GM19035 (cell line): ENCODE data around the gene DTNBP1.
"Not testable (repeated sequence)": the region's sequence is repeated elsewhere in the genome, so short reads cannot be mapped to it uniquely, and the experiment has no call there.

ENCODE experiments used
- ATAC-seq: cut with Tn5 transposase; IDR thresholded peaks from one replicate; pipeline ENCODE4 v1.9.1; 2021; ENCODE audit not compliant: unreplicated experiment

The DTNBP1 gene

DNA sequence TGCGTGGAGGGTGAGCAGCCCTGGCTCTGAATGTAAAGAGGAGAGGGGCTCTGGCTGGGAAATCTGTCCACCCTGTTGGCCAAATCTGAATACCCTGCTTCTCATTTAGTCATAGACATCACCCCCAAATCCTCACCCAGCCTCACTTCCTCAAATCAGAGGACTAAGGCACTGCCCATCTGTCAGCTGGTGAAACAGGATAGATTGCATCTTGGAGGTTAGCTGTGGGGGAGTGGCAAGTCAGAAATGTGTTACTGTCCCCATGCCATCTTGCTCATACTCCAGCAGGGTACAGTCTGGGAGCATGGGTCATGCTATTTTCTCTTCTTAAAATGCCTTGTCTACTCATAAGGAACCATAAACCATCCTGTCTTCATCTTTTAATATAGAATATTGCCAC is 9.5 kb upstream of the DTNBP1 start:
- ATAC-seq = no peak

DNA sequence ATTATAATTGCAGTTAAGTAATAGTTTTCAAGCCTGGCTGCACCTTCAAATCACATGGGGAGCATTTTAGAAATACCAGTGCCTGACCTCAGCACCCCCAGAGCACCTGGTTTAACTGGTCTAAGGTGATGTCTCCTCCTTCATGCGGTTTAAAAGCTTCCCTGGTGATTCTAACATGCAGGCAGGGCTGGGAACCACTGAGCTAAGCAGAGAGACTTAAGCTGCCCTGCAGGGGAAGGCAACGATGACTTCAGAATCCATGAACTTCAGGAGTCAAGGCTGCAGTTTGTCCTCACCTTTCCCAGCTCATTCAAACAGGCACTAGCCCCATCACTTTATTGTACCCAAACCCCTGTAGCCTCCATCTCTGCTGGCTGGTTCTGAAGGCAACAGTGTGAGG is 6.1 kb upstream of the DTNBP1 start:
- no peak for ATAC-seq

DNA sequence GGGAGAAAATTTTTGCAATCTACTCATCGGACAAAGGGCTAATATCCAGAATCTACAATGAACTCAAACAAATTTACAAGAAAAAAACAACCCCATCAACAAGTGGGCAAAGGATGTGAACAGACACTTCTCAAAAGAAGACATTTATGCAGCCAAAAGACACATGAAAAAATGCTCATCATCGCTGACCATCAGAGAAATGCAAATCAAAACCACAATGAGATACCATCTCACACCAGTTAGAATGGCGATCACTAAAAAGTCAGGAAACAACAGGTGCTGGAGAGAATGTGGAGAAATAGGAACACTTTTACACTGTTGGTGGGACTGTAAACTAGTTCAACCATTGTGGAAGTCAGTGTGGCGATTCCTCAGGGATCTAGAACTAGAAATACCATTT is 4.1 kb upstream of the DTNBP1 start:
- not testable (repeated sequence) for ATAC-seq

DNA sequence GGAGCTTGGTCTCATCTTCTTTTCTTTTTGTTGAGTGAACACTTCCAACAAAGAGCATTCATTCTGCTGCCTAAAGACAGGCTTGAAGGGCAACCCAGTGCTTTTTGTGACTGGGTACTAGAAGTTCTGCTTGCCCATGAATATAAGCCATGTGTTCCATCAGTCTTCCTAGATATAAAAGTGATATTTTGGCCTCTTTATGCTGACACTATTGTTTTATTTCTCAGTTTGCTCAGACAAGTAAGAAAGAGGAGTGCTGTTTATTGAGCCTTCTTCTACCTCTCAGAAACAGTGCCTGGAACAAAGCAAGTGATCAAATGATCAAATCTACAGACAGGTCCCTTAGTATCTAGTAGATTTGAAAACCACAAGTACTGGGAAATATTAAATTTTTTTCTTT is 2.4 kb upstream of the DTNBP1 start:
- no peak for ATAC-seq

DNA sequence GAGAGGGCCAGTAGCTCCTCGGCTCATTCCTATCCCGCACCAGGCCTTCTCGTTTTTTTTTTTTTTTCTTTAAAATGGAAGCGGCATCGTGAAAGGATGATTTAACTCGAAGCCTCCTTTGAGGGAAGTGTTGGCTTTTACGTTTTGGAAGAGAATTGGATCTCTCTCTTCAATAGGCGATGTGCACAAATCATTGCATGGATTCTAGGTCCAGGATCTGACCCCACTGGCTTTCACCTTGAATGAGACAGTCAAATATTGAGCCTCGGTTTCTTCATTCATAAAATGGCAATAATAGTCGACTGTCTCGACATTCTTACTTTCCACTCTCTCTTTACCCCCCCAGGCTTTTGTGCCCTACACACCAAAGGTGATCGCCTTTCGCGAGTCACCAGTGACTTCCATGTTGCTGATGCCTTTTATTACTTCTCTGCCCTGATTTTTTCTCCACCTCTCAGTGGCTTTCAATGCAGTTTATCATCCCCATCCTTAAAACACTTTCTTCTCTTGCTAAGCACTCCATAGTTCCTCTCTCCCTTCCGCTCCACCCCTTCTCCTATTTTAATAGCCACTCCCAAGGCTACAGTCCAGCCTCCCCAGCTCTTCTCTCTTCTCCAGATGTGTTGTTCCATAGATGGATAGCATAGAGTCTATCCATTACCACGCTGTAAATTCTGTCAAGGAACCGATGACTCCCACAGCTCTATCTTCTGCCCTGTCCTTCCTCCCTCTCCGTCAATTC is 473 bp upstream of the DTNBP1 start:
- ATAC-seq = no peak

DNA sequence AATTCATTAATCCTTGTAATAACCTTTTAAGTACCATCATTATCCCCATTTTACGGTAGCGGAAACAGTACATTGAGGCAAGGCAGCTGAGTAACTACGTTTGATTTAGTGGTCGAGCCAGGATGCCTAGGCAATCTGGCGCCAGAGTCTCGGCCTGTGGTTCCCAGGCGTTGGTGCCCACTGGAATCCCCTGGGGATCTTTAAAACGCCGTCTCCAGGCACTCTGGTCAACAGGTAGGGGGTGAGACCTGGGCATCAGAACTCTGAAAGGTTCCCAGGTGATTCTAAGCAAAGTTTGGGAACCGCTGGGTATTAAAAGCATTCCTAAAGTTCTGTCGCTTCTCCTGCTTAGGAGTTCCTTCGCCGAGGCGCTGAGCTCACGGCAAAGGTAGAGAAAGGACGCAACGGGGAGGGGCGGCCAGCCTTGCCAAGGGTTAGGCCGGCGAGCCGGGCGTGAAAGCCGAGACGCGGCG is 939 bp downstream of the DTNBP1 start:
- no peak for ATAC-seq

DNA sequence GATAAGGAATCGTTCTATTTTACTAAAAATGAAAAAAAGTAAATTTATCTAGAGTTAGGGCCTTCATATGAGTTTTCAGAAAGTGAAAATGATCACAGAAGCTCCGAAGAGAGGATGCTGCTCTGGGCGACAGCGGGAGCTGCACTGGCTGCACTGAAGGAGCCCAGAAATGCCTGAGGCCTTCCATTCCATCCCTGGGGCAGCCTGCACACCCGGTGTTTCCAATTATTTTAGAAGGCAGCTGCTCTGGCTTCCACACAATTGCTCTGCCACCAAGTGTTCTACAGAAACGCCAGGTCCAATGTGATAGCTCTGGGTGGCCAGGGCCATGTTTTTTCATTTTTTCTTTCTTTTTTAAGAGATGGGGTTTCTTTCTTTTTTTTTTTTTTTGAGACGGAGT is 3.6 kb downstream of the DTNBP1 start:
- ATAC-seq = no peak

DNA sequence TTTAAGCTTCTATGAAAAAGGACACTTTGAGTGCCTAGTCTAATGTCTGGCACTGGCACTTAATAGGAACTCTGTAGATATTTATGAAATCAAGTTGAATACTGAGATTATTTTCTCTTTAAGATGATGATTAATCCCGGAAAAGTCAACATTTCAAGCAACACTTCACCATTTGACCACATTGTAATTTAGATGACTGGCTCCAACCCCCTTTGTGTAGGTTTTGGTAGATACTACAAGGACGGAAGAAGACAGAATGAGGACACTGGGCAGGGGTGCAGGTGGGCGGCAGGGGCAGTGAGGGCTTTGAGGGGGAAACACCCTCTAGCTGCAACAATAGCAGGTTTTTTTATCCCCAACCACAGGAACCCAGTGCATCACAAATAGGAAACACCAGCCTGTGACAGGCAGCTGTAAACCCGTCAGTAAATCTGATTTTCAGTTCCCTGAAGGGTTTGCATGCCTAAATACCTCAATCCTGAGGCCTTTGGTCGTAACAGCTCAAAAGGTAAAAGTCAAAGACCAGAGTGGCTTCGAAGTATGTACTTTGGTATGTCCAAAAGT is 4.6 kb downstream of the DTNBP1 start:
- ATAC-seq = peak; percentile 22

DNA sequence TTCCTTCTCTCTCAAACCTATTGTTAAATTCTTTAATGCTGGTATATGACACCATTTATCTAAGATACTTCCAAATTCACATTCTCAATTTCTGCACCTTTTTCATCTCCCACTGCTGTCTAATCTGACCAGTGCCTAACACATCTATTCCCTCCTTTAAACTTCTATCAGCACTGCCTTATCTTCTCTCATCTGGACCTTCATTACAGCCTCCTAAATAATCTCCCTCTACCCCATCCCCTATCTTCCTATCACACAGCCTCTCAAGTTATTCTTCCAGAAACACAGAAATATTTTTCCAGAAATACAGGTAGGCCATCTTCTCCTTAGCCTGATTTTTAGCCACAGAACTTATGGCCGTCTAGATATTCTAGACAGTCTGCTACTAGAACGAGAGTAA is 5.5 kb downstream of the DTNBP1 start:
- ATAC-seq = no peak

DNA sequence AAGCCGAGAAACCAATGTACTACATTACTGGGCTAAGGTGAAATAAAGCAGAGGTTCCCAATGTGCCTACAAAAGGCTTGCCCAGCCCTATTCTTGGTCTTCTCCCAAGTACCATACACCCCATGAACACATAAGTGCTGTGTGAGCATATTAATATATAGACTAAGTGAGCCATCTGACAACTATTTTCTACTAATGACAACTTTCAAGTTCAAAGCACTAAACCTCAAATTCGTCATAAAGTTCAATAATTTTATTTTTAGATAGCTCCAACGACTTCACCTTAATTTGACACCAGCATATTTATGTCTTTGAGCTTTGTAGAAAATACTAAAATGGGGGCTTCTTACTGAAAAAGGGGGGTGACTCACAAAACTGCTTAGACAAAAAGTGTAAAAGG is 6.7 kb downstream of the DTNBP1 start:
- no peak for ATAC-seq

DNA sequence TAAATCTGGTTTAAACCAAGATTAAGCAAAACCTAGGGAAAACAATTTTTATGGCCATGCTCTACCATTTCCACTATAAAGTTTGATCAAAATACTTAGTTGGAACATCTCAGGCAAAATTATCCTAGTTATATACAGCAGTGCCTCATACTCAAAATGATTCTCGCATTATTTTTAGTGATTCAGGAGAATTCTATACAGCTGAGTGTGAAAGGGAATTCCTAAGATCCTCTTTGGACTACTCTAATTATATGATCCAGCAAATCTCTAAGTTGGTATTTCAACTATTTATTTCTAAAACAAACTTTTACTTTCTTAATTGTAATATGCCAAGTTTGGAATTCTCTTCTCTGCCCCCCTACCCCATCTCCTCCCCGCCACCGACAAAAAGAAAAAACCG is 8.6 kb downstream of the DTNBP1 start:
- no peak for ATAC-seq

DNA sequence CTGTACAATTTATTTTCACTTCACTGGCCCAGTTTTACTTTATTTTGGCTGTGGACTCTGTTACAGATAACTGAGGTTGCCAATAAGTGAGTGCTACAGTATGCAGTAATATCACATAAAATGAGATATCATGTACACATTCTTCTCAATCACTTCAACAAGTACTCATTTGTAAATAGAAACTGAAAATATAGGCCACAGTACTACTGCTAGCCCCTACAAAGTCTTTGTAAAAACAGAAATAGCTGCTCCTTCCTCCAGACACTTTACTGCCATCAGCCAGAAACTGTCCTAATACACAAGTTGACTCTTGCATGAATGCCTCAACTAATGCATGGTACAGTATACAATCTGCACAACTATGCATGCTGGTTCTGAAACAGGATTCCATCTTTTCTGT is 9.2 kb downstream of the DTNBP1 start:
- peak; percentile 55 for ATAC-seq

DNA sequence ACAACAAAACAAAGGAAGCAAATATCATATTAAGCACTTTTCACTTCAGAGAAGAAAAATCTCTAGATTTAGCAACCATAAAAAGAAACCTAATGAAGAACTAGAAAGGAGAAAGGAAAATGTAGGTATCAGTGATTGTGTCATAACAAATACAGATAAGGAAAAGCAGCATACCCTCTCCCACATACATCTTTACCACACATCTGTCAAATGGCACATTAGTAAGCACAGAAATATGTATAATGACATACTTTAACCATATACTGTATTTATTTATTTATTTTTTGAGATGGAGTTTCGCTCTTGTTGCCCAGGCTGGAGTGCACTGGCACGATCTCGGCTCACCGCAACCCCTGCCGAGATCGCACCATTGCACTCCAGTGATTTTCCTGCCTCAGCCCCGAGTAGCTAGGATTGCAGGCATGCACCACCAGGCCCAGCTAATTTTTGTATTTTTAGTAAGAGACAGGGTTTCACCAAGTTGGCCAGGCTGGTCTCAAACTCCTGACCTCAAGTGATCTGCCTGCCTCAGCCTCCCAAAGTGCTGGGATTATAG is 12.7 kb downstream of the DTNBP1 start:
- not testable (repeated sequence) for ATAC-seq

DNA sequence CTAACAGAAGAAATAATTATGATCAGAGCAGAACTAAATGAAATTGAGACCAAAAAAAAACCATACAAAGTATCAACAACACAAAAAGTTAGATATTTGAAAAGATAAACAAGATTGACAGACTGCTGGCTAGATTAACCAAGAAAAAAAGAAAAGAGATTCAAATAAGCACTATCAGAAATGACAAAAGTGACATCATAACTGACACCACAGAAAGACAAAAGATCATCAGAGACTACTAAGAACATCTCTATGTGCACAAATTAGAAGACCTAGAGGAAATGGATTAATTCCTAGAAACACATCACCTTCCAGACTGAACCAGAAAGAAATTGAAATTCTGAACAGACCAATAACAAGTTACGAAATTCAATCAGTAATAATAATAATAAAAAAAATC is 17.9 kb downstream of the DTNBP1 start:
- no peak for ATAC-seq

DNA sequence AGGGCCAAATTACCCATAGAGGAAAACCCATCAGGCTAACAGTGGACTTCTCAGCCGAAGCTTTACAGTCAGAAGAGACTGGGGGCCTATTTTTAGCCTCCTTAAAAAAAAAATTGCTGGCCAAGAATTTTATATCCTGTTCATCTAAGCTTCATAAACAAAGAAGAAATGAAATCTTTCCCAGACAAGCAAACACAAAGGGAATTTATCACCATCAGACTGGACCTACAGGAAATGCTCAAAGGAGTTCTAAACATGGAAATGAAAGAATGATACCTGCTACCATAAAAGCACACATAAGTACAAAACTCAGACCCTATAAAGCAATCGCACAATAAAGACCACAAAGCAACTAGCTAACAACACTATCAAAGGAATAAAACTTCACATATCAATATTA is 19.3 kb downstream of the DTNBP1 start:
- no peak for ATAC-seq

DNA sequence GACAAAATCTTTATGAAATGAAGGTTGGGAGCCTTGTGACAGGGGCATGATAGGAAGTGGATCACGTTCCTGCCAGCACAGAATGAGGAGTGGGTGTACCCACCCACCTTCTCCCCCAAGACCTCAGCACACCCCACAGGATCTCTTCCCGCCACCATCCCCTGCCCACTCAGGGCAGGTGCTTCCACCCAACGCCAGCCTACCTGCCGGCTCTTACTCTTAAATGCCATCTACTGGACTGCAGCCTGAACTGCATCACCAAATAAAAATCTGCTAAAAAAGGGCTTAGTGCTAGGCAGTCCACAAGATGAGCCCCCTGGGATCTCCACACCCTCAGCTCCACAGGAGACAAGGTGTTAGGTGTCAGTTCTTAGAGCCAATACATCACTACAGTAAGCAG is 20.6 kb downstream of the DTNBP1 start:
- no peak for ATAC-seq

DNA sequence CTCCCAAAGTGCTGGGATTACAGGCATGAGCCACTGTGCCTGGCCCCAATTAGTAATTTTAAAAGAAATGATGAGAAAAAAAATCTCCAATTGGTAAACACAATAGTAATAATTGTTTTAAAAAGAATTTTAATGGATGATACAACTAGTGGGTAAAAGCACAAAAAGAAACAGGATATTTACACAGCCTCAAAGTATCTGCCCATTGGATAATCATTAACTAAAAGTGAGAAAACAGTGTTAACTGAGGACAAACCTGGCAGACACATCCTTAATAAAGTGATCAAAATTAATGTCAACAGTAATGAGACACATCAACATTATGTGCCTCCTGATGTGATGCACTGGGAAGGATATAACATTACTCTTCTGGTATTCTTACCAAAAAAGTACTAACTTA is 24.5 kb downstream of the DTNBP1 start:
- no peak for ATAC-seq

DNA sequence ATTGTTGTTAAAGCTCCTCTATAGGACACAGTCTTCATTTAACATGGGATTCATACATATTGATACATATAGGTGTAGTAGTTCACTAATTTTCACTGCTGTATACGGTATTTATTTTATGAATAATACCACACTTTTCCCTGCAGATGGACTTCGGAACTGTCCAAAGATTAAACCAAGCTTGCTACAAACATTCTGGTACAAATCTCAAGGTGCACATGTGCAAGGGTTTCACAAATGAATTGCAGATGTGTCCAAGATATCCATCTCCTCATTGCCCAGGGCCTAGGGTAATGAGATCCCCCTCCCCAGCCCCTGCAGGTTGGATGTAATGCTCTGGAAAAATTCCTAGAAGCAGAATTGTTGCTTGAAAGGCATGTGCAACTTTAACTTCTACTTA is 31.4 kb downstream of the DTNBP1 start:
- ATAC-seq = no peak

DNA sequence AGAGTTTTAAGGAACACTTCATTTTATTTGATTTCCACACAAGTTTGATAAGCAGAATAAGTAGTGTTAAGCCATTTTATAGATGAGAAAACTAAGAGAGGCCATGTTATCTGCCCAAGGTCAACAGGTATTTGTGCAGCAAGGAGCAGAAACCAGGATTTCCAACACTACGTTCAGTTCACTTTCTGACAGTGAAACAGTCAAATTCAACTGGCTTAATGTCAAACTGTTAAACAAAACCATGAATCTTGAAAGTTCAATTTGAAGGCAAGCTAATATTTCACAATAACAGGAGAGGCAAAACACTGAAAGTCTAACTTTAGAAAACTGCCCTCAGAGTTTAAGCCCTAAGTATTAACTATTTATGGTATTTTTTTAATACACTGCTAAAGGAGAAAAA is 32.6 kb downstream of the DTNBP1 start:
- ATAC-seq = no peak

DNA sequence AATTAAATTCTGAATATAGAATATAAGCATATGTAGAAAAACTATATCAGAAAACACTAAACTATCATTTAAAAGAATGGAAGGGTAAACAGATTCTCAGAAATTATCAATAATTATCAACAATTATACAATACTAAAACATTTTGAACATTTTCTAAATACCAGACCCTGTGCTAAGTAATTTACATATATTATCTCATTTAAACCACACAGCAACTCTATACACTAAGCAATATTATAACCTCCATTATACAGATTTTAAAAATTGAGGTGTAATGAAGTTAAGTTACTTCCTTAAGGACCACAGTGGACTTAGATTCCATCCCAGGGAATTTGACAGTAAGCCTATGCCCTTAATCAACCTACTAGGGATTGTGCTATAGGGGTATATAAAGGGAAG is 33.3 kb downstream of the DTNBP1 start:
- ATAC-seq = no peak

DNA sequence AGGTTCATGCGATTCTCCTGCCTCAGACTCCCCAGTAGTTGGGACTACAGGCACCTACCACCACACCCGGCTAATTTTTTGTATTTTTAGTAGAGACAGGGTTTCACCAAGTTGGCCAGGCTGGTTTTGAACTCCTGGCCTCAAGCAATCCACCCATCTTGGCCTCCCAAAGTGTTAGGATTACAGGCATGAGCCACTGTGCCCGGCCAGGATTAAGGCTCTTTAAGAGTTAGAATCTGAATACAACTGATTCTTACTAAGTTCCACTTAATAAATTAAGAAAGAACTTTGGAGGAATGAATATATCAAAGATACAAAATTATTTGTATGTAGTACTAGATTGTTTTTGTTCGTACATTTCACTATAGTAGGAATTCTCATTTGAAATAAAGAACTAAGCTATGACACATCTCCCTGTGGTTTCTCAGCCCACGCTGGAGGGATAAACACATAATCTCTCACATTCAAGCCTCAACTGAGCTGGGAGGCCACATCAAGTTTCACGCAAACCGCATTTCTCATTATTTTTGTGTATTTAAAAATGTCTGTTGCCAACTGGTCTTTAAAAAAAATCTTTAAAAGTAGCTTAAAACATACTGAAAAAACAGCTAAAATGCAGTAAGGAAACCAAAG is 34.2 kb downstream of the DTNBP1 start:
- no peak for ATAC-seq

DNA sequence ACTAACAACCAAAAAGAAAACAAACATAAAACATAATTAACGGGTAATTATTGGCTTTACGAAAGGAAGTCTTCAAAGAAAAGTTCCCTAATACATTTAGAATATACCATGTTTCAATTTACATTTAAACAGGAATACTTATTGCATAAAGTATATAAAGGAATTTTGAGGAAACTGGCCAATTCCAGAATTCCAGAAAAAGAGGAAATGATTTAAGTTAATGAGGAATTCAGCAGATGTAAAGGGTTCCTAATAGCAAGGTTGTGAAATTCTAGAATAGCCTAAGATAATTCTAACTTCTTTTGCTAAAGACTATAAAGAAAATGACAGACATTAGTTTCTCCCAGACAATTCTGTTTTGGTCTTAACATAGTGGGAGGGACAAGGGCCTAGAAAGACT is 35.0 kb downstream of the DTNBP1 start:
- ATAC-seq = no peak
